GM12878 (cell line): ENCODE data around the gene LSM5. TPM values are rescaled to one million over a fixed set of nuclear protein-coding genes. Genes with fewer than 3 reads are reported as not detected.

Source experiments
- ATAC-seq: fragments of 200-7000 bp; cut with Tn5 transposase; 3 replicates; pipeline ENCODE4 v1.9.1; 2020; ENCODE audit warnings: mild to moderate bottlenecking, moderate library complexity
- BruUV-seq: library from RNA; stranded (reverse); fragments of 400-500 nt; replicated peaks from 2 replicates; lab custom pipeline; 2021; lab: Mats Ljungman, UMichigan
- CTCF ChIA-PET: fragments of 300-600 bp; sonication (Branson Sonifier 250); formaldehyde crosslinking; extraction: SDS; loops from one replicate; lab custom pipeline; 2021; ENCODE audit warnings: inconsistent platforms; lab: Yijun Ruan, JAX
- POLR2A ChIA-PET: fragments of 350-600 bp; formaldehyde crosslinking; extraction: SDS; loops from one replicate; lab custom pipeline; 2021; ENCODE audit warnings: inconsistent platforms; lab: Charles Lee
- RAD21 ChIA-PET: fragments of 300-600 bp; sonication (Branson Sonifier 250); formaldehyde crosslinking; loops from one replicate; lab custom pipeline; 2023; ENCODE audit warnings: antibody characterized with exemption; ENCODE audit not compliant: unreplicated experiment; lab: Charles Lee
- SMC1A ChIA-PET: fragments of 300-600 bp; sonication (Branson Sonifier 250); formaldehyde crosslinking; loops from one replicate; lab custom pipeline; 2023; ENCODE audit not compliant: unreplicated experiment, uncharacterized antibody; lab: Charles Lee
- DNase-seq: peaks from one replicate; pipeline ENCODE4 v3.0.0-alpha.2; 2011; ENCODE audit warnings: low read depth, low spot score
- FAIRE-seq: peaks from 3 replicates; lab custom pipeline; 2011; peaks lifted over from hg19 to GRCh38; lab: Jason Lieb, UNC
- H2AFZ ChIP-seq: 2 replicates; pipeline ENCODE4 v1.6.0; 2011; ENCODE audit warnings: low read depth, low read length, control low read depth; ENCODE audit not compliant: control insufficient read depth
- H3K27ac ChIP-seq: 2 replicates; pipeline ENCODE4 v1.5.1; 2011; ENCODE audit warnings: control low read depth; ENCODE audit not compliant: control insufficient read depth, insufficient read depth
- H3K27me3 ChIP-seq, 2 experiments: replicated peaks in 1 of 2; 2 replicates each; pipeline versions ENCODE4 v1.6.0 to v1.6.1; 2011; ENCODE audit warnings: low read length in 1 of 2; ENCODE audit not compliant: control insufficient read depth in 2 of 2, insufficient read depth in 2 of 2
- H3K36me3 ChIP-seq, 2 experiments: 2 replicates each; pipeline ENCODE4 v1.5.1; 2011; ENCODE audit warnings: low read length in 1 of 2; ENCODE audit not compliant: control insufficient read depth in 2 of 2, insufficient read depth in 2 of 2
- H3K4me1 ChIP-seq: 2 replicates; pipeline ENCODE4 v1.6.1; 2011; ENCODE audit warnings: mild to moderate bottlenecking, low read length, moderate library complexity, mixed read lengths; ENCODE audit not compliant: control insufficient read depth, insufficient read depth
- H3K4me2 ChIP-seq: 2 replicates; pipeline ENCODE4 v1.6.0; 2011; ENCODE audit warnings: control low read depth; ENCODE audit not compliant: control insufficient read depth, insufficient read depth
- H3K4me3 ChIP-seq: fragments of 200-600 bp; sonication (generic); 2 replicates; pipeline ENCODE4 v1.5.1; 2016
- H3K79me2 ChIP-seq: 2 replicates; pipeline ENCODE4 v1.6.0; 2011; ENCODE audit warnings: low read length; ENCODE audit not compliant: control insufficient read depth, insufficient read depth
- H3K9ac ChIP-seq: 2 replicates; pipeline ENCODE4 v1.8.0; 2011; ENCODE audit warnings: low read length, control low read depth, mixed read lengths; ENCODE audit not compliant: control insufficient read depth, insufficient read depth
- H3K9me3 ChIP-seq: replicated peaks from 3 replicates; pipeline ENCODE4 v1.5.1; 2011; ENCODE audit warnings: mild to moderate bottlenecking, low read length; ENCODE audit not compliant: control insufficient read depth, insufficient read depth
- H4K20me1 ChIP-seq: 2 replicates; pipeline ENCODE4 v1.6.0; 2011; ENCODE audit not compliant: control insufficient read depth, insufficient read depth
- BRCA1 ChIP-seq: IDR thresholded peaks from 2 replicates; pipeline ENCODE4 v1.6.1; 2011; ENCODE audit warnings: low read depth, low read length, improper control_type of control experiment
- CUX1 ChIP-seq: IDR thresholded peaks from 2 replicates; pipeline ENCODE4 v1.6.1; 2012; ENCODE audit warnings: improper control_type of control experiment, low read depth, low read length; ENCODE audit not compliant: insufficient replicate concordance
- E4F1 ChIP-seq: fragments of 450-650 bp; IDR thresholded peaks from 2 replicates; pipeline ENCODE4 v1.6.1; 2018; ENCODE audit warnings: borderline replicate concordance, mild to moderate bottlenecking; ENCODE audit not compliant: partially characterized antibody
- JUNB ChIP-seq: IDR thresholded peaks from 2 replicates; pipeline ENCODE4 v1.6.1; 2016; ENCODE audit warnings: antibody characterized with exemption, mild to moderate bottlenecking
- KDM1A ChIP-seq: fragments of 200-600 bp; sonication (generic); IDR thresholded peaks from 2 replicates; pipeline ENCODE4 v1.6.1; 2016; ENCODE audit warnings: borderline replicate concordance
- MEF2B ChIP-seq: fragments of 450-650 bp; IDR thresholded peaks from 2 replicates; pipeline ENCODE4 v1.6.1; 2018; ENCODE audit warnings: mild to moderate bottlenecking, moderate library complexity; ENCODE audit not compliant: partially characterized antibody, poor library complexity, severe bottlenecking
- RAD51 ChIP-seq: fragments of 450-650 bp; IDR thresholded peaks from 2 replicates; pipeline ENCODE4 v1.6.1; 2016; ENCODE audit warnings: moderate library complexity, mild to moderate bottlenecking, inconsistent platforms
- in situ Hi-C: fragments of 300-500 bp; cut with MboI; formaldehyde crosslinking; loops from 9 replicates; pipeline ENCODE4 v1.14.3; 2018; ENCODE audit warnings: mixed read lengths
- intact Hi-C: fragments of 100-400 bp; cut with micrococcal nuclease; formaldehyde crosslinking; loops from one replicate; pipeline ENCODE4 v1.14.2; 2022; ENCODE audit not compliant: unreplicated experiment
- polyA plus RNA-seq, 11 experiments: library from polyadenylated mRNA; depleted of rRNA in 4 of 11; unstranded in 6 of 11; stranded (reverse) in 5 of 11; fragments of >200 nt; fragmentation: Nextera tagmentation in 4 of 11; fragmentation: Illumina TruSeq in 1 of 11; extraction: Ambion mirVana in 4 of 11; extraction: Trizol in 1 of 11; gene quantifications; 1 replicate in 1 of 11; 2 replicates in 10 of 11; pipeline versions ENCODE4 v1.2.1 to v1.2.3, GENCODE V29; 2011 to 2016; ENCODE audit warnings: inconsistent platforms in 2 of 11, missing spikeins in 2 of 11, low read depth in 1 of 11
- total RNA-seq, 4 experiments: library from RNA; depleted of rRNA in 3 of 4; stranded (reverse); fragments of >200 nt in 3 of 4; fragmentation: Illumina TruSeq in 1 of 4; extraction: Trizol in 1 of 4; gene quantifications; 2 replicates each; pipeline versions ENCODE4 v1.2.1 to v1.2.3, GENCODE V29; 2013 to 2021

The LSM5 gene
- total and polyA plus RNA-seq, 10 of the 15 experiments (the other 5 are each of a cell fraction or from before 2014, with no cell fraction given) = 29.4 to 538 (median 145) TPM

GRCh38 chr7:32524631-32525030, 34.5 kb upstream of the LSM5 start:
- Histone ChIP-seq H3K4me1 (no peaks in the 10 kb centered on the region), H3K9ac (no peak overlapping the region), H3K79me2 (peaks cover 3% of the 10 kb centered on the region), H3K27me3 (no peaks in the 10 kb centered on the region), H3K4me3 (no peak overlapping the region), H3K36me3 (peaks cover 2 to 6% of the 10 kb centered on the region in 2 experiments; a peak in 2 of 4 replicates), H4K20me1 (no peaks in the 10 kb centered on the region), H3K27ac (no peak overlapping the region), H3K9me3 (peaks cover 20% of the 10 kb centered on the region; the same call in 2 of the 3 replicates), H3K4me2 (no peak overlapping the region), H2AFZ (no peak overlapping the region)
- ChIA-PET CTCF (no interaction called here), SMC1A (interaction anchor here (0.6 kb wide), 1 partner anchor 29 kb away, joined by 3 read pairs; no protein-coding TSS in a partner anchor), POLR2A (no interaction called here), RAD21 (no interaction called here)
- FAIRE-seq (no peak), DNase-seq (no peak), ATAC-seq (no peak)
- BruUV-seq = no TSS peak
- in situ Hi-C loops = no loop called here
- intact Hi-C loops = no loop called here
- TF ChIP-seq BRCA1 (no peak), JUNB (no peak), E4F1 (no peak), RAD51 (no peak), MEF2B (no peak), KDM1A (no peak), CUX1 (no peak)
